HEK293T (cell line): ENCODE data around the gene SPDYE1.
"Not testable (repeated sequence)": the region's sequence is repeated elsewhere in the genome, so short reads cannot be mapped to it uniquely, and the experiment has no call there.

Experiments used
- ARNT ChIP-seq: fragments of 450-650 bp; IDR thresholded peaks from 2 replicates; pipeline ENCODE4 v1.6.1; 2017; ENCODE audit warnings: mild to moderate bottlenecking
- BHLHE40 ChIP-seq: fragments of 450-650 bp; IDR thresholded peaks from 2 replicates; pipeline ENCODE4 v1.6.1; 2016; ENCODE audit warnings: mild to moderate bottlenecking, moderate library complexity, borderline replicate concordance
- HDGF ChIP-seq: fragments of 450-650 bp; IDR thresholded peaks from 2 replicates; pipeline ENCODE4 v1.6.1; 2017; ENCODE audit warnings: antibody characterized with exemption, borderline replicate concordance
- SP1 ChIP-seq: fragments of 450-650 bp; IDR thresholded peaks from 2 replicates; pipeline ENCODE4 v1.6.1; 2017

DNA sequence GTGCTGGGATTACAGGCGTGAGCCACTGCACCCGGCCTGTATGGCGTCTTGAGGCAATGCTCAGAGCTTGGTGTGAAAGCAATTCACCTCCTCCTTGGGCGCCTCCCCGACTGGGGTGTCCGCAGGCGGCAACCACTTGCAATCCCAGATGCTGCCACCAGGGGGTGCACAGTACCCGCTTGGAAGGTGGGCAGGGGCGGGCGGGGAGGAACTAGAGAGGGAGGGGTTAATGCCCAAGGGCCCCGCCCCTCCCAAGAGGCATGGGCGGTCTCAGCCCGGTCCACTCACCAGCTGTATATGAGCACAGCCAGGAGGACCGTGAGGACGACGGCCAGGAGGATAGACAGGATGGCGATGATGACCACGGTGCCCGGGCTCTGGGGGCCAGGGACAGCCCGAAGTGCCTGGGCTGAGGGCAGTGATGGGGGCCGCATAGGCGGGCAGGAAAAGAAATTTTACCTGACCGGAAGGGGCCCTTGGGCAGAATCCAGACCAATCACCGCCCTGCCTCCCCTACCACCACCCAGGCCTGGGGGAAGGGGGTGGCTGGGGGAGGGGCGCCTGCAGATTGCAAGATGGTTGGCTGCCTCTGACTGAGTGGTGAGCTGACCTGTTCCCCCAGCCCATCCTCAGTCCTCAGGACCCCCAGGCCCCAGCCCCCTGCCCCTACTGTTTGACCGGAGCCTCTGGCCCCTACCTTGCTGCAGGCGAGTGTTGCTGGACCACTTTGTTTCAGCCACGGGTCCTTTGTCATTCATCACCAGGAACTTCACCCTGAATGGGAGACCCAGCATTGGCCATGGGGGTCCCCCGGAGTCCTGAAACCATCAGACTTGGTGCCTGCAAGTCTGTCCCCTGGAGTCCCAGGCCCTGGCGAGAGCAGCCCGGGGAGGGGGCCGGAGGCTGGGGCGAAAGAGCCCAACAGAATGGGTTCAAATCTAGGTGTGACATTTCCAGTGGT, 11.5 kb upstream of the SPDYE1 start:
- not testable (repeated sequence) for TF ChIP-seq HDGF, ARNT, BHLHE40, SP1
